22Rv1 (cell line): Measurements from ENCODE around the gene PCDHGA6.
A peak's percentile ranks its signal among the peaks of the same experiment; 100 is the strongest.
"Not testable (repeated sequence)": the region's sequence is repeated elsewhere in the genome, so short reads cannot be mapped to it uniquely, and the experiment has no call there.

Experiments used
- H3K27ac ChIP-seq: fragments of 450-650 bp; 2 replicates; pipeline ENCODE4 v1.5.1; 2017
- CTCF ChIP-seq: fragments of 450-650 bp; IDR thresholded peaks from 2 replicates; pipeline ENCODE4 v1.5.1; 2017; ENCODE audit warnings: mild to moderate bottlenecking
- ZFX ChIP-seq: fragments of 450-650 bp; IDR thresholded peaks from 2 replicates; pipeline ENCODE4 v1.6.1; 2017; ENCODE audit warnings: antibody characterized with exemption, borderline replicate concordance

Gene PCDHGA6

GRCh38 chr5:141417494-141418172, 43.9 kb downstream of the PCDHGA6 start, which contains the start of gene PCDHGB7:
Gene PCDHGB7 (plus strand): TSS chr5:141417677. CDS start chr5:141417860, 183 bp downstream.
- not testable (repeated sequence) for H3K27ac ChIP-seq
- peak; percentile 89 for TF ChIP-seq CTCF

- H3K27ac ChIP-seq, result no peak overlapping the region
- no peak for TF ChIP-seq ZFX
- no peak for TF ChIP-seq CTCF
These were observed 45.6 kb downstream of the PCDHGA6 start for GRCh38 chr5:141419074-141419880.

GRCh38 chr5:141420855-141421488, 47.3 kb downstream of the PCDHGA6 start, which contains the start of gene PCDHGA11:
Gene PCDHGA11 (plus strand): TSS chr5:141421051. CDS start chr5:141421228, 177 bp downstream.
- H3K27ac ChIP-seq, result no peak within 1 kb of the TSS
- TF ChIP-seq CTCF, result peak; percentile 89
- no peak for TF ChIP-seq ZFX

GRCh38 chr5:141421489-141421855, 47.8 kb downstream of the PCDHGA6 start:
- TF ChIP-seq CTCF (no peak), ZFX (no peak)
- no peak overlapping the region for H3K27ac ChIP-seq

- no peak for TF ChIP-seq ZFX
- no peak for TF ChIP-seq CTCF
- H3K27ac ChIP-seq, result no peak overlapping the region
These were observed 49.1 kb downstream of the PCDHGA6 start for GRCh38 chr5:141422742-141423291.

GRCh38 chr5:141427783-141428426, 54.2 kb downstream of the PCDHGA6 start:
- TF ChIP-seq CTCF (no peak), ZFX (no peak)

More at GRCh38 chr5:141427783-141428426, 54.2 kb downstream of the PCDHGA6 start:
- H3K27ac ChIP-seq, result no peak overlapping the region
